ENCODE results near the gene SRL.
"Not testable (repeated sequence)": the region's sequence is repeated elsewhere in the genome, so short reads cannot be mapped to it uniquely, and the experiment has no call there.

Gene SRL

DNA sequence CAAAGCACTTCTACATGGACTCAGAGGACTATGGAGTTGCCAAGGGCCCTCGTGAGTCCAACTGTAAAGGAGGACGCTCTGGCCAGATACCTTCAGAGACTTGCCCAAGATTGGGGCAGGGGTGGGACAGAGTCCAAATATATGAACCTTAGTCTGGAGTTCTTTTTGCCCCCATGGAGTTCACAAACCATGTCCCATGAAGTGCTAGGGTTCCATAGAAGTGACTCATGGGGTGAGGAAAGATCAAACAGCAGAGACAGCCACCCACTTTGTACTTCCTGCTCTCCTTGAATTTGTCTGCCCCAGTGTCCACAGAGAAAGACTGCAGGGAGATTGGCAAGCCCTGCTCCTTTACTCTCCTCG, 29.0 kb downstream of the SRL start:
- no peak for DNase-seq (ENCODE audit: low read depth in 1 of 2, low spot score in 1 of 2)
- Histone ChIP-seq H3K4me3 (replicated peaks; ENCODE audit: insufficient read depth, low read length) (no peak overlapping the region), H3K27ac (replicated peaks) (no peak overlapping the region), H3K27me3 (ENCODE audit: insufficient read depth, poor library complexity, severe bottlenecking) (no peaks in the 10 kb centered on the region)
- TF ChIP-seq SPI1 (IDR thresholded peaks at IDR 0.05; ENCODE audit: borderline replicate concordance, low read depth): no peak
- TF ChIP-seq, protein P1, sequence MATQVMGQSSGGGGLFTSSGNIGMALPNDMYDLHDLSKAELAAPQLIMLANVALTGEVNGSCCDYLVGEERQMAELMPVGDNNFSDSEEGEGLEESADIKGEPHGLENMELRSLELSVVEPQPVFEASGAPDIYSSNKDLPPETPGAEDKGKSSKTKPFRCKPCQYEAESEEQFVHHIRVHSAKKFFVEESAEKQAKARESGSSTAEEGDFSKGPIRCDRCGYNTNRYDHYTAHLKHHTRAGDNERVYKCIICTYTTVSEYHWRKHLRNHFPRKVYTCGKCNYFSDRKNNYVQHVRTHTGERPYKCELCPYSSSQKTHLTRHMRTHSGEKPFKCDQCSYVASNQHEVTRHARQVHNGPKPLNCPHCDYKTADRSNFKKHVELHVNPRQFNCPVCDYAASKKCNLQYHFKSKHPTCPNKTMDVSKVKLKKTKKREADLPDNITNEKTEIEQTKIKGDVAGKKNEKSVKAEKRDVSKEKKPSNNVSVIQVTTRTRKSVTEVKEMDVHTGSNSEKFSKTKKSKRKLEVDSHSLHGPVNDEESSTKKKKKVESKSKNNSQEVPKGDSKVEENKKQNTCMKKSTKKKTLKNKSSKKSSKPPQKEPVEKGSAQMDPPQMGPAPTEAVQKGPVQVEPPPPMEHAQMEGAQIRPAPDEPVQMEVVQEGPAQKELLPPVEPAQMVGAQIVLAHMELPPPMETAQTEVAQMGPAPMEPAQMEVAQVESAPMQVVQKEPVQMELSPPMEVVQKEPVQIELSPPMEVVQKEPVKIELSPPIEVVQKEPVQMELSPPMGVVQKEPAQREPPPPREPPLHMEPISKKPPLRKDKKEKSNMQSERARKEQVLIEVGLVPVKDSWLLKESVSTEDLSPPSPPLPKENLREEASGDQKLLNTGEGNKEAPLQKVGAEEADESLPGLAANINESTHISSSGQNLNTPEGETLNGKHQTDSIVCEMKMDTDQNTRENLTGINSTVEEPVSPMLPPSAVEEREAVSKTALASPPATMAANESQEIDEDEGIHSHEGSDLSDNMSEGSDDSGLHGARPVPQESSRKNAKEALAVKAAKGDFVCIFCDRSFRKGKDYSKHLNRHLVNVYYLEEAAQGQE (IDR thresholded peaks at IDR 0.05; ENCODE audit: insufficient replicate concordance, low read depth): no peak
- no peak for TF ChIP-seq POLR2AphosphoS5 (IDR thresholded peaks at IDR 0.05; ENCODE audit: low read depth)
- TF ChIP-seq, protein P2, sequence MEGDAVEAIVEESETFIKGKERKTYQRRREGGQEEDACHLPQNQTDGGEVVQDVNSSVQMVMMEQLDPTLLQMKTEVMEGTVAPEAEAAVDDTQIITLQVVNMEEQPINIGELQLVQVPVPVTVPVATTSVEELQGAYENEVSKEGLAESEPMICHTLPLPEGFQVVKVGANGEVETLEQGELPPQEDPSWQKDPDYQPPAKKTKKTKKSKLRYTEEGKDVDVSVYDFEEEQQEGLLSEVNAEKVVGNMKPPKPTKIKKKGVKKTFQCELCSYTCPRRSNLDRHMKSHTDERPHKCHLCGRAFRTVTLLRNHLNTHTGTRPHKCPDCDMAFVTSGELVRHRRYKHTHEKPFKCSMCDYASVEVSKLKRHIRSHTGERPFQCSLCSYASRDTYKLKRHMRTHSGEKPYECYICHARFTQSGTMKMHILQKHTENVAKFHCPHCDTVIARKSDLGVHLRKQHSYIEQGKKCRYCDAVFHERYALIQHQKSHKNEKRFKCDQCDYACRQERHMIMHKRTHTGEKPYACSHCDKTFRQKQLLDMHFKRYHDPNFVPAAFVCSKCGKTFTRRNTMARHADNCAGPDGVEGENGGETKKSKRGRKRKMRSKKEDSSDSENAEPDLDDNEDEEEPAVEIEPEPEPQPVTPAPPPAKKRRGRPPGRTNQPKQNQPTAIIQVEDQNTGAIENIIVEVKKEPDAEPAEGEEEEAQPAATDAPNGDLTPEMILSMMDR (IDR thresholded peaks at IDR 0.05; ENCODE audit: insufficient read depth, low read length): no peak
- TF ChIP-seq GABPA (IDR thresholded peaks at IDR 0.05; ENCODE audit: low read depth): no peak

DNA sequence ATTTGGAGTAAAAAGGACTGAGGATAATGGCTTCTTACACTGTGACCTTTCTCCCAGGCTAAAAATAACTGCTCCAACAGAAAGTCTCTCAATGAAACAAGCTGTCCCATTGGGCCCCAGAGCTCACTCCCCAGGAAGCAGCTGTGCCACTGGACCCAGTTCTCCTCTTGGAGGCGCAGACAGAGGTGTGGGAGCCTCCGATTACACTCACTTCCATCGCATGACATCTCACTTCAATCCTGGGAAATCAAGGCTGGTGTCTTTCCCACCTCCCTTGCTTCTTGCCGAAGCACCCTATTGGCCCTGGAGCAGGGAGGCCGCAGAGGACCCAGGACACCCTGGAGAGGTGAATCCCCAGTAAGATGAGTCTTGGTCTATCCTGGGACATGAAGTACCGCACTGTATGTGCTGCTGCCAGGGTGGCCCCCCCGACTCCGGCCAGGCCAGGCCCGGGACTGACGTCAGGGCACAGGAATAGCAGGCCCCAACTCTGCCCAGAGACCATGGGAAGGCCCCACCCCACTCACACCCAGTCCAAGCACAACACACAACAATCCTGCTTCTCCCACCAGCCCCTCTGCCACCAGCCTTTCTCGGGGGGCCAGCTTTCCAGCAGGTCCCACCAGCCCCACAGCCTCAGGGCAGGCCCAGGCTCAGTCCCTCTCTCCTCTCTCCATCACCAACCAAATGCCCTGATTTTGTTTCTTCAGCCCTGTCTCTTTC, 29.5 kb downstream of the SRL start:
- no peak for DNase-seq (ENCODE audit: low read depth in 1 of 2, low spot score in 1 of 2)
- Histone ChIP-seq H3K4me3 (replicated peaks; ENCODE audit: insufficient read depth, low read length) (no peak overlapping the region), H3K27ac (replicated peaks) (no peak overlapping the region), H3K27me3 (ENCODE audit: insufficient read depth, poor library complexity, severe bottlenecking) (no peaks in the 10 kb centered on the region)
- TF ChIP-seq GABPA (IDR thresholded peaks at IDR 0.05; ENCODE audit: low read depth): no peak
- TF ChIP-seq, protein P1 (IDR thresholded peaks at IDR 0.05; ENCODE audit: insufficient replicate concordance, low read depth): no peak
- TF ChIP-seq, protein P2 (IDR thresholded peaks at IDR 0.05; ENCODE audit: insufficient read depth, low read length): no peak
- TF ChIP-seq POLR2AphosphoS5 (IDR thresholded peaks at IDR 0.05; ENCODE audit: low read depth): no peak
- TF ChIP-seq SPI1 (IDR thresholded peaks at IDR 0.05; ENCODE audit: borderline replicate concordance, low read depth): no peak

DNA sequence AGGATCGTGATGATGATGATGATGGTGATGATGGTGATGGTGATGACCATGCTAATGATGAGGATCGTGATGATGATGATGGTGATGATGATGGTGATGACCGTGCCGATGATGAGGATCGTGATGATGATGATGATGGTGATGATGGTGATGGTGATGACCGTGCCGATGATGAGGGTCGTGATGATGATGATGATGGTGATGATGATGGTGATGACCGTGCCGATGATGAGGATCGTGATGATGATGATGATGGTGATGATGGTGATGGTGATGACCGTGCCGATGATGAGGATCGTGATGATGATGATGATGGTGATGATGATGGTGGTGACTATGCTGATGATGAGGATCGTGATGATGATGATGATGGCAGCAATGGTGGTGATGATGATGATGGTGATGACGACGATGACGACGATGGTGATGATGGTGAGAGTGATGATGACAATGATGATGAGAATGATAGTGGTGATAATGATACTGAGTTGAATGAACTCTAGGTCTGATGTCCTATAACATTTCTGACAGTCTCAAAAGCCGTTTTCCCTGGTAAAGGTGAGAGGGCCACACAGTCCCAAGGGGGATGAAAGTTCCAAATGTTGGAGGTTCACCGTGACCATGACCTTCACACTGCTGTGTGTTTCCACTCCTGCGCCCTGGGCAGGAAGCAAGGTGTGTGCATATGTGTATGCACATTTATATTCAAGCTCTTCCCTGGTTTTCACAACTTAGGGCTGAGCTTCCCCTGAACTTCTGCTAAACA, 30.3 kb downstream of the SRL start:
- DNase-seq (ENCODE audit: low read depth in 1 of 2, low spot score in 1 of 2); H3K27me3 ChIP-seq (ENCODE audit: insufficient read depth, poor library complexity, severe bottlenecking); H3K4me3 ChIP-seq (replicated peaks; ENCODE audit: insufficient read depth, low read length); H3K27ac ChIP-seq (replicated peaks): not testable (repeated sequence)

DNA sequence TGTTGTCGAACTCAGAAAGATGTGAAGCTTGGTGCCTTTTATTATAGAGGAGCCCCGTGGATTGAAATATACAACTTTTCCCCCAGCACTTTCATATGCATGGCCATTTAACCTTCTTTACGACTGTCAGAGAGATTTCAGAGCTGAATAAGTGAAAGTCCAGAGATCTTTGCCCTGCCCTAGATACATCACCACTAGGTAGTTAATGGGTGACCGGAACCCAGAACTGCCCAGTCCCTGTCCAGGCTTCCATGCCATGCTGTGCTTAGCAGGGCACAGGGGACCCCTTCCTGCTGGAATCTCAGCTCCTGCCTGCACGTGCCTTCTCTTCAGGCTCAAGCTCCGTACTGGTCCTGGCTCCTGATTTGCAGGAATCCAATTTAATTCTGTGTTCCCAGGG, 32.2 kb downstream of the SRL start:
- TF ChIP-seq, protein P2 (IDR thresholded peaks at IDR 0.05; ENCODE audit: insufficient read depth, low read length): no peak
- Histone ChIP-seq H3K27me3 (ENCODE audit: insufficient read depth, poor library complexity, severe bottlenecking) (no peaks in the 10 kb centered on the region), H3K27ac (replicated peaks) (no peak overlapping the region), H3K4me3 (replicated peaks; ENCODE audit: insufficient read depth, low read length) (no peak overlapping the region)
- DNase-seq (ENCODE audit: low read depth in 1 of 2, low spot score in 1 of 2): no peak
